Natural killer cell (primary cell): ENCODE results near the gene ESR1. TPM values are rescaled to one million over a fixed set of nuclear protein-coding genes. Genes with fewer than 3 reads are reported as not detected.

ENCODE experiments used
- ATAC-seq, 3 donors: fragments of 150-1000 bp in 2 of 3; fragments of 200-7000 bp in 1 of 3; cut with Tn5 transposase; 1 replicate in 1 of 3; 2 replicates in 2 of 3; pipeline ENCODE4 v1.10.0; 2021; ENCODE audit warnings: mild to moderate bottlenecking in 2 of 3, moderate library complexity in 2 of 3
- DNase-seq, 2 donors: peaks; one replicate each; pipeline versions ENCODE4 v3.0.0 to v3.0.0-alpha.2; 2013 to 2021; ENCODE audit warnings: mixed read lengths in 1 of 2
- H3K27ac ChIP-seq: one replicate; pipeline ENCODE4 v1.5.1; 2013; ENCODE audit warnings: mild to moderate bottlenecking, low read length
- H3K27me3 ChIP-seq: one replicate; pipeline ENCODE4 v1.6.1; 2013; ENCODE audit warnings: low read length; ENCODE audit not compliant: control insufficient read depth, insufficient read depth
- H3K36me3 ChIP-seq: one replicate; pipeline ENCODE4 v1.6.1; 2013; ENCODE audit warnings: low read length; ENCODE audit not compliant: control insufficient read depth, insufficient read depth
- H3K4me1 ChIP-seq: one replicate; pipeline ENCODE4 v1.6.1; 2013; ENCODE audit warnings: low read length; ENCODE audit not compliant: control insufficient read depth, insufficient read depth
- H3K4me3 ChIP-seq: one replicate; pipeline ENCODE4 v1.5.1; 2013; ENCODE audit warnings: low read length
- H3K9me3 ChIP-seq: one replicate; pipeline ENCODE4 v1.6.1; 2013; ENCODE audit warnings: low read length; ENCODE audit not compliant: control insufficient read depth, insufficient read depth
- H3K27ac Mint-ChIP-seq, 2 donors: one replicate each; pipeline ENCODE4 v1.8.0; 2022; ENCODE audit warnings: mild to moderate bottlenecking in 2 of 2, mixed read lengths in 2 of 2, moderate library complexity in 1 of 2
- H3K27me3 Mint-ChIP-seq, 2 donors: one replicate each; pipeline ENCODE4 v1.8.0; 2022; ENCODE audit warnings: low read depth in 2 of 2, mixed read lengths in 2 of 2
- H3K36me3 Mint-ChIP-seq: one replicate; pipeline ENCODE4 v1.8.0; 2022; ENCODE audit warnings: mixed read lengths
- H3K4me1 Mint-ChIP-seq, 2 donors: one replicate each; pipeline ENCODE4 v1.8.0; 2022; ENCODE audit warnings: mixed read lengths in 2 of 2
- H3K4me3 Mint-ChIP-seq: one replicate; pipeline ENCODE4 v1.8.0; 2022; ENCODE audit warnings: mild to moderate bottlenecking, moderate library complexity, mixed read lengths
- H3K9me3 Mint-ChIP-seq, 2 donors: one replicate each; pipeline ENCODE4 v1.8.0; 2022; ENCODE audit warnings: mixed read lengths in 2 of 2
- CTCF ChIP-seq: fragments of 200-600 bp; IDR thresholded peaks from one replicate; pipeline ENCODE4 v1.8.0; 2022; ENCODE audit warnings: antibody characterized with exemption
- WGBS: methylation state at CpG from one replicate; pipeline ENCODE4 v1.1.7; 2013; ENCODE audit warnings: missing lambda C conversion rate; ENCODE audit not compliant: insufficient coverage; 5-methylcytosine and 5-hydroxymethylcytosine counted together
- intact Hi-C: fragments of 100-400 bp; cut with micrococcal nuclease; formaldehyde crosslinking; loops from one replicate; pipeline ENCODE4 v1.14.2; 2022
- total RNA-seq, 4 donors: library from RNA; stranded (reverse); fragments of 120-200 nt in 1 of 4; gene quantifications; one replicate each; pipeline versions ENCODE4 v1.2.3 to v1.2.4, GENCODE V29; 2013 to 2022

ESR1 gene
- total RNA-seq, 3 donors from 2014 or later (not counting 1 experiment from before 2014, with no cell fraction given), result 0.11 to 0.64 (median 0.60) TPM

GRCh38 chr6:152063170-152063921, 255.9 kb downstream of the ESR1 start:
- no peaks in the 10 kb centered on the region for H3K27me3 ChIP-seq
- H3K27ac ChIP-seq, result no peak overlapping the region
- no peaks in the 10 kb centered on the region for H3K9me3 ChIP-seq
- H3K36me3 ChIP-seq, result no peaks in the 10 kb centered on the region
- Mint-ChIP-seq H3K36me3 (no peaks in the 10 kb centered on the region), H3K27me3 (peaks cover 8 to 24% of the 10 kb centered on the region in 2 donors), H3K4me3 (no peak overlapping the region), H3K9me3 (no peaks in the 10 kb centered on the region), H3K4me1 (no peaks in the 10 kb centered on the region), H3K27ac (no peak overlapping the region)
- no peak for TF ChIP-seq CTCF
- H3K4me3 ChIP-seq, result no peak overlapping the region
- H3K4me1 ChIP-seq, result no peaks in the 10 kb centered on the region
- WGBS, result 95% methylated on average over 10 of the region's 10 CpGs
- no peak for DNase-seq
- intact Hi-C loops, result no loop called here
- no peak for ATAC-seq

- DNase-seq (no peak), ATAC-seq (no peak)
- Mint-ChIP-seq H3K27me3 (peaks cover 3 to 7% of the 10 kb centered on the region in 2 donors), H3K27ac (no peak overlapping the region), H3K36me3 (no peaks in the 10 kb centered on the region), H3K9me3 (no peaks in the 10 kb centered on the region), H3K4me3 (no peak overlapping the region), H3K4me1 (no peaks in the 10 kb centered on the region)
- Histone ChIP-seq H3K36me3 (no peaks in the 10 kb centered on the region), H3K4me1 (no peaks in the 10 kb centered on the region), H3K4me3 (no peak overlapping the region), H3K9me3 (no peaks in the 10 kb centered on the region), H3K27me3 (no peaks in the 10 kb centered on the region), H3K27ac (no peak overlapping the region)
- TF ChIP-seq CTCF, result no peak
- intact Hi-C loops, result no loop called here
- WGBS, result 92% methylated on average over 4 of the region's 4 CpGs
Observed at GRCh38 chr6:152068622-152069261, 261.3 kb downstream of the ESR1 start.

- WGBS, result 86% methylated on average over 3 of the region's 5 CpGs
- no peak for TF ChIP-seq CTCF
- Histone ChIP-seq H3K4me3 (no peak overlapping the region), H3K36me3 (no peaks in the 10 kb centered on the region), H3K9me3 (peaks cover 2% of the 10 kb centered on the region), H3K4me1 (no peaks in the 10 kb centered on the region), H3K27me3 (no peaks in the 10 kb centered on the region), H3K27ac (no peak overlapping the region)
- Mint-ChIP-seq H3K27ac (no peak overlapping the region), H3K36me3 (peaks cover 7% of the 10 kb centered on the region), H3K4me3 (no peak overlapping the region), H3K4me1 (no peaks in the 10 kb centered on the region), H3K27me3 (peaks cover 6 to 18% of the 10 kb centered on the region in 2 donors), H3K9me3 (peaks cover 0 to 2% of the 10 kb centered on the region in 2 donors)
- intact Hi-C loops, result no loop called here
- DNase-seq (no peak), ATAC-seq (no peak)
Observed at GRCh38 chr6:152070556-152070955, 263.1 kb downstream of the ESR1 start.
